ENCODE data around the gene CFL1. TPM values are rescaled to one million over a fixed set of nuclear protein-coding genes. Genes with fewer than 3 reads are reported as not detected.

CFL1 gene
- total RNA-seq, 1 experiment from 2014 or later = 1,083 TPM

GRCh38 chr11:65826984-65827735 lies 30.8 kb downstream of the CFL1 start:
- DNase-seq = no peak
- Histone ChIP-seq H3K27me3 (ENCODE audit: control insufficient read depth, insufficient read depth, low read length) (no peaks in the 10 kb centered on the region; the same call in 1 of the 2 replicates), H3K4me3 (ENCODE audit: insufficient read depth, low read depth, low read length) (no peak overlapping the region), H3K36me3 (replicated peaks; ENCODE audit: control insufficient read depth, insufficient read depth, low read length) (no peaks in the 10 kb centered on the region)

- no peaks in the 10 kb centered on the region for H3K36me3 ChIP-seq (replicated peaks; ENCODE audit: control insufficient read depth, insufficient read depth, low read length)
- DNase-seq = no peak
- peaks cover under 1% of the 10 kb centered on the region for H3K27me3 ChIP-seq (ENCODE audit: control insufficient read depth, insufficient read depth, low read length)
- no peak overlapping the region for H3K4me3 ChIP-seq (ENCODE audit: insufficient read depth, low read depth, low read length)
Observed at GRCh38 chr11:65822776-65823528, 35.0 kb downstream of the CFL1 start.

- no peak for DNase-seq
- Histone ChIP-seq H3K4me3 (ENCODE audit: insufficient read depth, low read depth, low read length) (no peak overlapping the region), H3K27me3 (ENCODE audit: control insufficient read depth, insufficient read depth, low read length) (peaks cover 14% of the 10 kb centered on the region), H3K36me3 (replicated peaks; ENCODE audit: control insufficient read depth, insufficient read depth, low read length) (no peaks in the 10 kb centered on the region)
Observed at GRCh38 chr11:65821107-65821506, 36.9 kb downstream of the CFL1 start.

- Histone ChIP-seq H3K27me3 (ENCODE audit: control insufficient read depth, insufficient read depth, low read length) (peaks cover 14% of the 10 kb centered on the region), H3K36me3 (replicated peaks; ENCODE audit: control insufficient read depth, insufficient read depth, low read length) (no peaks in the 10 kb centered on the region), H3K4me3 (ENCODE audit: insufficient read depth, low read depth, low read length) (peak overlapping the region; percentile 55)
- peak; percentile 99 for DNase-seq
Observed at GRCh38 chr11:65817835-65818680, 39.9 kb downstream of the CFL1 start.

GRCh38 chr11:65817312-65817834 lies 40.6 kb downstream of the CFL1 start:
- H3K4me3 ChIP-seq (ENCODE audit: insufficient read depth, low read depth, low read length) = peak overlapping the region; percentile 55

GRCh38 chr11:65816696-65817095 lies 41.3 kb downstream of the CFL1 start:
- H3K4me3 ChIP-seq (ENCODE audit: insufficient read depth, low read depth, low read length) = no peak overlapping the region
- no peak for DNase-seq
- peaks cover 14% of the 10 kb centered on the region for H3K27me3 ChIP-seq (ENCODE audit: control insufficient read depth, insufficient read depth, low read length)
- no peaks in the 10 kb centered on the region for H3K36me3 ChIP-seq (replicated peaks; ENCODE audit: control insufficient read depth, insufficient read depth, low read length)

More at GRCh38 chr11:65817312-65817834, 40.6 kb downstream of the CFL1 start:
- Histone ChIP-seq H3K36me3 (replicated peaks; ENCODE audit: control insufficient read depth, insufficient read depth, low read length) (no peaks in the 10 kb centered on the region), H3K27me3 (ENCODE audit: control insufficient read depth, insufficient read depth, low read length) (peaks cover 14% of the 10 kb centered on the region)
- no peak for DNase-seq

GRCh38 chr11:65814986-65815565 lies 42.9 kb downstream of the CFL1 start:
- DNase-seq = no peak

GRCh38 chr11:65814131-65814985 lies 43.6 kb downstream of the CFL1 start:
- Histone ChIP-seq H3K36me3 (replicated peaks; ENCODE audit: control insufficient read depth, insufficient read depth, low read length) (no peaks in the 10 kb centered on the region), H3K4me3 (ENCODE audit: insufficient read depth, low read depth, low read length) (no peak overlapping the region), H3K27me3 (ENCODE audit: control insufficient read depth, insufficient read depth, low read length) (peaks cover 14% of the 10 kb centered on the region)
- no peak for DNase-seq

More at GRCh38 chr11:65814986-65815565, 42.9 kb downstream of the CFL1 start:
- no peak overlapping the region for H3K4me3 ChIP-seq (ENCODE audit: insufficient read depth, low read depth, low read length)
- H3K27me3 ChIP-seq (ENCODE audit: control insufficient read depth, insufficient read depth, low read length) = peaks cover 14% of the 10 kb centered on the region
- no peaks in the 10 kb centered on the region for H3K36me3 ChIP-seq (replicated peaks; ENCODE audit: control insufficient read depth, insufficient read depth, low read length)

GRCh38 chr11:65811764-65812475 lies 46.1 kb downstream of the CFL1 start:
- no peaks in the 10 kb centered on the region for H3K36me3 ChIP-seq (replicated peaks; ENCODE audit: control insufficient read depth, insufficient read depth, low read length)

GRCh38 chr11:65810046-65810868 lies 47.7 kb downstream of the CFL1 start:
- DNase-seq = no peak
- H3K27me3 ChIP-seq (ENCODE audit: control insufficient read depth, insufficient read depth, low read length) = no peaks in the 10 kb centered on the region; the same call in 1 of the 2 replicates
- no peak overlapping the region for H3K4me3 ChIP-seq (ENCODE audit: insufficient read depth, low read depth, low read length)
- no peaks in the 10 kb centered on the region for H3K36me3 ChIP-seq (replicated peaks; ENCODE audit: control insufficient read depth, insufficient read depth, low read length)

More at GRCh38 chr11:65811764-65812475, 46.1 kb downstream of the CFL1 start:
- Histone ChIP-seq H3K4me3 (ENCODE audit: insufficient read depth, low read depth, low read length) (no peak overlapping the region), H3K27me3 (ENCODE audit: control insufficient read depth, insufficient read depth, low read length) (peaks cover 2% of the 10 kb centered on the region; the same call in 1 of the 2 replicates)
- DNase-seq = no peak

GRCh38 chr11:65809496-65809895 lies 48.5 kb downstream of the CFL1 start:
- Histone ChIP-seq H3K4me3 (ENCODE audit: insufficient read depth, low read depth, low read length) (no peak overlapping the region), H3K27me3 (ENCODE audit: control insufficient read depth, insufficient read depth, low read length) (no peaks in the 10 kb centered on the region; the same call in 1 of the 2 replicates), H3K36me3 (replicated peaks; ENCODE audit: control insufficient read depth, insufficient read depth, low read length) (no peaks in the 10 kb centered on the region)
- no peak for DNase-seq

- DNase-seq = no peak
- no peaks in the 10 kb centered on the region; the same call in 1 of the 2 replicates for H3K27me3 ChIP-seq (ENCODE audit: control insufficient read depth, insufficient read depth, low read length)
Observed at GRCh38 chr11:65808744-65809341, 49.1 kb downstream of the CFL1 start.

More at GRCh38 chr11:65808744-65809341, 49.1 kb downstream of the CFL1 start:
- Histone ChIP-seq H3K4me3 (ENCODE audit: insufficient read depth, low read depth, low read length) (no peak overlapping the region), H3K36me3 (replicated peaks; ENCODE audit: control insufficient read depth, insufficient read depth, low read length) (no peaks in the 10 kb centered on the region)
